ENCODE data around the gene TUBB. TPM values are rescaled to one million over a fixed set of nuclear protein-coding genes. Genes with fewer than 3 reads are reported as not detected.

Gene TUBB
- total and polyA plus RNA-seq, 9 of the 15 experiments (the other 6 are each of a cell fraction or from before 2014, with no cell fraction given): 971 to 2,870 (median 1,478) TPM

DNA sequence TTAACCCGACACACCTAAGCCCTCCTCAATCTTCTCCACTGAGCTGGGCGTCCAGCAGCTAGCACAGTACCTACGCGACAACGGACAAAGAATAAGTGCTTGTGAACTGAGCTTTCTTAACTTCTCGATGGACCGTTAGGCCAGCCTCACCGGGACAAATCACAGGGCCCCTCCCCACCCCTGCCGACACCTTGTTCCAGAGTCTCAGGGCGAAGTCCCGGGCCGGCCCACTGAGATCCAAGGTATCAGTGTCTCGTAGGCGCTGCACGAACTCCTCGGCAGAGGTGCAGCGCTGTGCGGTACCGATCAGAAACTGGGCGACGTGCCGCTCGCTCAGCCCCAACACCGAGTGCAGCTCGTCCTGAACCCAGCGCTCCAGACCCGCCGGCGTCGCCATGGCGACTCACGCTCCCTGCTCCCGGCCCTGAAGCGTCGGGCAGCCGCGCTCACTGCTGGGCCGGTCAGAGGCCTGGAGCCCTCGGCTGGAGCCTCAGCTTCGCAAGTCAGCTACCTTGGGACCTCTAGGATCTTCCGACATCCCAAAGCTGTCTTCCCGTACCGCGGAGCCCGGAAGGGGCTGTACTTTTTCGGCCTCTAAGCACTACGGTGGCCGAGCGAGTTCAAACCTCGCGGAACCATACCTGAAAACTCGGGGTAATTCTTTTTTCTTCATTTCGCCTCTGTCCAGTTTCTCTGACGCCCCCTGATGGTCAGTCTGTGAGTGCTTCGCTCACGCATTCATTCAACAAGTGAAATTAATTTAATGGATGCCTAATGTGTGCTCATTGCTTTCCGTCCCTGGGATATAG is 47.5 kb upstream of the TUBB start, which contains the start of gene DHX16 (continued):
- TF ChIP-seq, protein P1, sequence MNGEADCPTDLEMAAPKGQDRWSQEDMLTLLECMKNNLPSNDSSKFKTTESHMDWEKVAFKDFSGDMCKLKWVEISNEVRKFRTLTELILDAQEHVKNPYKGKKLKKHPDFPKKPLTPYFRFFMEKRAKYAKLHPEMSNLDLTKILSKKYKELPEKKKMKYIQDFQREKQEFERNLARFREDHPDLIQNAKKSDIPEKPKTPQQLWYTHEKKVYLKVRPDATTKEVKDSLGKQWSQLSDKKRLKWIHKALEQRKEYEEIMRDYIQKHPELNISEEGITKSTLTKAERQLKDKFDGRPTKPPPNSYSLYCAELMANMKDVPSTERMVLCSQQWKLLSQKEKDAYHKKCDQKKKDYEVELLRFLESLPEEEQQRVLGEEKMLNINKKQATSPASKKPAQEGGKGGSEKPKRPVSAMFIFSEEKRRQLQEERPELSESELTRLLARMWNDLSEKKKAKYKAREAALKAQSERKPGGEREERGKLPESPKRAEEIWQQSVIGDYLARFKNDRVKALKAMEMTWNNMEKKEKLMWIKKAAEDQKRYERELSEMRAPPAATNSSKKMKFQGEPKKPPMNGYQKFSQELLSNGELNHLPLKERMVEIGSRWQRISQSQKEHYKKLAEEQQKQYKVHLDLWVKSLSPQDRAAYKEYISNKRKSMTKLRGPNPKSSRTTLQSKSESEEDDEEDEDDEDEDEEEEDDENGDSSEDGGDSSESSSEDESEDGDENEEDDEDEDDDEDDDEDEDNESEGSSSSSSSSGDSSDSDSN (IDR thresholded peaks at IDR 0.05; ENCODE audit: borderline replicate concordance in 1 of 2, low read depth in 2 of 2, low read length in 2 of 2): peak in 1 of 2 experiments; percentile 80; a peak in 1 of 4 replicates
- TF ChIP-seq, protein P2, sequence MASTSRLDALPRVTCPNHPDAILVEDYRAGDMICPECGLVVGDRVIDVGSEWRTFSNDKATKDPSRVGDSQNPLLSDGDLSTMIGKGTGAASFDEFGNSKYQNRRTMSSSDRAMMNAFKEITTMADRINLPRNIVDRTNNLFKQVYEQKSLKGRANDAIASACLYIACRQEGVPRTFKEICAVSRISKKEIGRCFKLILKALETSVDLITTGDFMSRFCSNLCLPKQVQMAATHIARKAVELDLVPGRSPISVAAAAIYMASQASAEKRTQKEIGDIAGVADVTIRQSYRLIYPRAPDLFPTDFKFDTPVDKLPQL (IDR thresholded peaks at IDR 0.05; ENCODE audit: extremely low read depth, insufficient read length): no peak
- TF ChIP-seq SMARCC2 (IDR thresholded peaks at IDR 0.05; ENCODE audit: low read depth) (no peak), CCAR2 (IDR thresholded peaks at IDR 0.05; ENCODE audit: low read depth, low read length) (no peak), HNRNPL (IDR thresholded peaks at IDR 0.05; ENCODE audit: low read depth, low read length) (no peak), SIN3A (IDR thresholded peaks at IDR 0.05; ENCODE audit: borderline replicate concordance in 2 of 2, control insufficient read depth in 1 of 2, low read depth in 2 of 2, low read length in 2 of 2) (peak; percentile 90 to 93; a peak in 2 of 4 replicates), POLR2AphosphoS5 (IDR thresholded peaks at IDR 0.05; ENCODE audit: control insufficient read depth, insufficient read depth, low read depth, low read length) (peak; percentile 65; the same call in 1 of the 2 replicates), ZNF140 (CRISPR knock-in tag; IDR thresholded peaks at IDR 0.05) (no peak), NCOA2 (IDR thresholded peaks at IDR 0.05; ENCODE audit: partially characterized antibody in 2 of 2) (no peak), ZNF224 (CRISPR knock-in tag; IDR thresholded peaks at IDR 0.05) (no peak), ZNF3 (CRISPR knock-in tag; IDR thresholded peaks at IDR 0.05) (peak; percentile 99), ZNF507 (tag; conservative IDR thresholded peaks at IDR 0.05) (no peak), TEAD2 (tag; IDR thresholded peaks at IDR 0.05) (no peak), ZNF263 (CRISPR knock-in tag; IDR thresholded peaks at IDR 0.05; ENCODE audit: borderline replicate concordance) (peak; percentile 57), SP1 (CRISPR knock-in tag; IDR thresholded peaks at IDR 0.05) (peak; percentile 90)
- TF ChIP-seq, protein P3, sequence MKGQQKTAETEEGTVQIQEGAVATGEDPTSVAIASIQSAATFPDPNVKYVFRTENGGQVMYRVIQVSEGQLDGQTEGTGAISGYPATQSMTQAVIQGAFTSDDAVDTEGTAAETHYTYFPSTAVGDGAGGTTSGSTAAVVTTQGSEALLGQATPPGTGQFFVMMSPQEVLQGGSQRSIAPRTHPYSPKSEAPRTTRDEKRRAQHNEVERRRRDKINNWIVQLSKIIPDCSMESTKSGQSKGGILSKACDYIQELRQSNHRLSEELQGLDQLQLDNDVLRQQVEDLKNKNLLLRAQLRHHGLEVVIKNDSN (CRISPR knock-in tag; IDR thresholded peaks at IDR 0.05): peak; percentile 28; the same call in 1 of the 2 replicates
- TF ChIP-seq, protein P4, sequence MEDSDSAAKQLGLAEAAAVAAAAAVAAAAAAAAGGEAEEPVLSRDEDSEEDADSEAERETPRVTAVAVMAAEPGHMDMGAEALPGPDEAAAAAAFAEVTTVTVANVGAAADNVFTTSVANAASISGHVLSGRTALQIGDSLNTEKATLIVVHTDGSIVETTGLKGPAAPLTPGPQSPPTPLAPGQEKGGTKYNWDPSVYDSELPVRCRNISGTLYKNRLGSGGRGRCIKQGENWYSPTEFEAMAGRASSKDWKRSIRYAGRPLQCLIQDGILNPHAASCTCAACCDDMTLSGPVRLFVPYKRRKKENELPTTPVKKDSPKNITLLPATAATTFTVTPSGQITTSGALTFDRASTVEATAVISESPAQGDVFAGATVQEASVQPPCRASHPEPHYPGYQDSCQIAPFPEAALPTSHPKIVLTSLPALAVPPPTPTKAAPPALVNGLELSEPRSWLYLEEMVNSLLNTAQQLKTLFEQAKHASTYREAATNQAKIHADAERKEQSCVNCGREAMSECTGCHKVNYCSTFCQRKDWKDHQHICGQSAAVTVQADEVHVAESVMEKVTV (CRISPR knock-in tag; IDR thresholded peaks at IDR 0.05): peak; percentile 25; the same call in 1 of the 2 replicates
- TF ChIP-seq, protein P5, sequence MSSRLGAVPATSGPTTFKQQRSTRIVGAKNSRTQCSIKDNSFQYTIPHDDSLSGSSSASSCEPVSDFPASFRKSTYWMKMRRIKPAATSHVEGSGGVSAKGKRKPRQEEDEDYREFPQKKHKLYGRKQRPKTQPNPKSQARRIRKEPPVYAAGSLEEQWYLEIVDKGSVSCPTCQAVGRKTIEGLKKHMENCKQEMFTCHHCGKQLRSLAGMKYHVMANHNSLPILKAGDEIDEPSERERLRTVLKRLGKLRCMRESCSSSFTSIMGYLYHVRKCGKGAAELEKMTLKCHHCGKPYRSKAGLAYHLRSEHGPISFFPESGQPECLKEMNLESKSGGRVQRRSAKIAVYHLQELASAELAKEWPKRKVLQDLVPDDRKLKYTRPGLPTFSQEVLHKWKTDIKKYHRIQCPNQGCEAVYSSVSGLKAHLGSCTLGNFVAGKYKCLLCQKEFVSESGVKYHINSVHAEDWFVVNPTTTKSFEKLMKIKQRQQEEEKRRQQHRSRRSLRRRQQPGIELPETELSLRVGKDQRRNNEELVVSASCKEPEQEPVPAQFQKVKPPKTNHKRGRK (tag; IDR thresholded peaks at IDR 0.05): no peak

All from K562 (cell line).